GM19023 (cell line): Measurements from ENCODE around the gene THAP3.

Source experiments
- ATAC-seq: cut with Tn5 transposase; IDR thresholded peaks from one replicate; pipeline ENCODE4 v1.9.1; 2021; ENCODE audit warnings: mild to moderate bottlenecking, moderate library complexity; ENCODE audit not compliant: unreplicated experiment

Gene THAP3

GRCh38 chr1:6666696-6667095 is 42.0 kb downstream of the THAP3 start:
- ATAC-seq: no peak

GRCh38 chr1:6667139-6667538 is 42.5 kb downstream of the THAP3 start:
- ATAC-seq: no peak

- no peak for ATAC-seq
These were observed 43.8 kb downstream of the THAP3 start for GRCh38 chr1:6668503-6668902.

- ATAC-seq: no peak
These were observed 47.9 kb downstream of the THAP3 start for GRCh38 chr1:6672558-6672957.

GRCh38 chr1:6673816-6674398 is 49.2 kb downstream of the THAP3 start:
- no peak for ATAC-seq

GRCh38 chr1:6674771-6675170 is 50.1 kb downstream of the THAP3 start:
- ATAC-seq: no peak

- ATAC-seq: no peak
These were observed 51.3 kb downstream of the THAP3 start for GRCh38 chr1:6675941-6676340.
